Neuronal stem cell (in vitro differentiated cells): ENCODE data around the gene CYP2W1.

Source experiments
- DNase-seq: peaks from one replicate; pipeline ENCODE4 v3.0.0-alpha.2; 2013; ENCODE audit warnings: low spot score
- H2AFZ ChIP-seq: one replicate; pipeline ENCODE4 v1.6.1; 2013; ENCODE audit warnings: mild to moderate bottlenecking, low read length, inconsistent platforms
- H2AK5ac ChIP-seq: 2 replicates; pipeline ENCODE4 v1.6.1; 2013; ENCODE audit warnings: low read depth, mild to moderate bottlenecking, inconsistent platforms, low read length, moderate library complexity, mixed read lengths
- H2BK120ac ChIP-seq: 2 replicates; pipeline ENCODE4 v1.6.1; 2013; ENCODE audit warnings: low read depth, mild to moderate bottlenecking, inconsistent platforms, low read length, moderate library complexity, mixed read lengths
- H2BK12ac ChIP-seq: one replicate; pipeline ENCODE4 v1.6.1; 2013; ENCODE audit warnings: low read length, inconsistent platforms
- H2BK15ac ChIP-seq: 2 replicates; pipeline ENCODE4 v1.6.1; 2013; ENCODE audit warnings: mild to moderate bottlenecking, low read length, inconsistent platforms, mixed read lengths
- H2BK5ac ChIP-seq: one replicate; pipeline ENCODE4 v1.6.1; 2013; ENCODE audit warnings: inconsistent platforms, mild to moderate bottlenecking, low read length, moderate library complexity
- H3K14ac ChIP-seq: one replicate; pipeline ENCODE4 v1.6.1; 2013; ENCODE audit warnings: low read length, inconsistent platforms
- H3K18ac ChIP-seq: 2 replicates; pipeline ENCODE4 v1.6.1; 2013; ENCODE audit warnings: low read length, inconsistent platforms
- H3K23ac ChIP-seq: 2 replicates; pipeline ENCODE4 v1.6.1; 2013; ENCODE audit warnings: low read depth, mild to moderate bottlenecking, mixed read lengths, low read length, inconsistent platforms; ENCODE audit not compliant: poor library complexity
- H3K27ac ChIP-seq: replicated peaks from 3 replicates; pipeline ENCODE4 v1.5.1; 2013; ENCODE audit warnings: low read length, inconsistent platforms
- H3K27me3 ChIP-seq, 3 experiments: 2 replicates each; pipeline ENCODE4 v1.6.1; 2013; ENCODE audit warnings: low read length in 3 of 3, mild to moderate bottlenecking in 2 of 3, inconsistent platforms in 1 of 3, low read depth in 1 of 3, mixed read lengths in 1 of 3, moderate library complexity in 1 of 3; ENCODE audit not compliant: control insufficient read depth in 3 of 3, insufficient read depth in 3 of 3
- H3K36me3 ChIP-seq, 2 donors: replicated peaks in 1 of 2; 2 replicates each; pipeline ENCODE4 v1.6.1; 2013; ENCODE audit warnings: low read length in 2 of 2; ENCODE audit not compliant: control insufficient read depth in 2 of 2, insufficient read depth in 2 of 2
- H3K4ac ChIP-seq: 2 replicates; pipeline ENCODE4 v1.6.1; 2013; ENCODE audit warnings: inconsistent platforms, mild to moderate bottlenecking, low read length, moderate library complexity
- H3K4me1 ChIP-seq, 2 donors: 1 replicate in 1 of 2; 2 replicates in 1 of 2; pipeline ENCODE4 v1.6.1; 2013; ENCODE audit warnings: low read length in 2 of 2, low read depth in 1 of 2; ENCODE audit not compliant: control insufficient read depth in 2 of 2, insufficient read depth in 1 of 2
- H3K4me2 ChIP-seq: one replicate; pipeline ENCODE4 v1.6.1; 2013; ENCODE audit warnings: mild to moderate bottlenecking, low read length, inconsistent platforms; ENCODE audit not compliant: insufficient read depth, poor library complexity, severe bottlenecking
- H3K4me3 ChIP-seq, 2 donors: 2 replicates each; pipeline ENCODE4 v1.5.1; 2013; ENCODE audit warnings: low read length in 2 of 2, mild to moderate bottlenecking in 2 of 2, inconsistent platforms in 1 of 2, moderate library complexity in 1 of 2
- H3K79me1 ChIP-seq: one replicate; pipeline ENCODE4 v1.6.1; 2013; ENCODE audit warnings: low read depth, mild to moderate bottlenecking, inconsistent platforms, low read length, moderate library complexity
- H3K9ac ChIP-seq: one replicate; pipeline ENCODE4 v1.6.1; 2013; ENCODE audit warnings: mild to moderate bottlenecking, low read depth, low read length, inconsistent platforms; ENCODE audit not compliant: poor library complexity
- H3K9me3 ChIP-seq, 2 donors: replicated peaks in 1 of 2; 2 replicates each; pipeline versions ENCODE3 to v1.6.1; 2013; ENCODE audit warnings: low read length in 2 of 2, mild to moderate bottlenecking in 2 of 2, inconsistent platforms in 1 of 2, low read depth in 1 of 2, mixed read lengths in 1 of 2, moderate library complexity in 1 of 2; ENCODE audit not compliant: control insufficient read depth in 2 of 2, insufficient read depth in 1 of 2
- H4K8ac ChIP-seq: one replicate; pipeline ENCODE4 v1.6.1; 2013; ENCODE audit warnings: low read depth, mild to moderate bottlenecking, inconsistent platforms, low read length, moderate library complexity
- H4K91ac ChIP-seq: one replicate; pipeline ENCODE4 v1.6.1; 2013; ENCODE audit warnings: low read length, low read depth, mild to moderate bottlenecking, inconsistent platforms; ENCODE audit not compliant: poor library complexity
- WGBS, 2 donors: extraction: QIAGEN DNeasy Blood & Tissue Kit; methylation state at CpG; one replicate each; pipeline ENCODE4 v1.1.7; 2013; ENCODE audit warnings: missing lambda C conversion rate in 2 of 2, mixed read lengths in 1 of 2; ENCODE audit not compliant: insufficient read length in 2 of 2, insufficient replicate concordance in 1 of 2; ENCODE audit errors: extremely low coverage in 2 of 2; 5-methylcytosine and 5-hydroxymethylcytosine counted together

The CYP2W1 gene

DNA sequence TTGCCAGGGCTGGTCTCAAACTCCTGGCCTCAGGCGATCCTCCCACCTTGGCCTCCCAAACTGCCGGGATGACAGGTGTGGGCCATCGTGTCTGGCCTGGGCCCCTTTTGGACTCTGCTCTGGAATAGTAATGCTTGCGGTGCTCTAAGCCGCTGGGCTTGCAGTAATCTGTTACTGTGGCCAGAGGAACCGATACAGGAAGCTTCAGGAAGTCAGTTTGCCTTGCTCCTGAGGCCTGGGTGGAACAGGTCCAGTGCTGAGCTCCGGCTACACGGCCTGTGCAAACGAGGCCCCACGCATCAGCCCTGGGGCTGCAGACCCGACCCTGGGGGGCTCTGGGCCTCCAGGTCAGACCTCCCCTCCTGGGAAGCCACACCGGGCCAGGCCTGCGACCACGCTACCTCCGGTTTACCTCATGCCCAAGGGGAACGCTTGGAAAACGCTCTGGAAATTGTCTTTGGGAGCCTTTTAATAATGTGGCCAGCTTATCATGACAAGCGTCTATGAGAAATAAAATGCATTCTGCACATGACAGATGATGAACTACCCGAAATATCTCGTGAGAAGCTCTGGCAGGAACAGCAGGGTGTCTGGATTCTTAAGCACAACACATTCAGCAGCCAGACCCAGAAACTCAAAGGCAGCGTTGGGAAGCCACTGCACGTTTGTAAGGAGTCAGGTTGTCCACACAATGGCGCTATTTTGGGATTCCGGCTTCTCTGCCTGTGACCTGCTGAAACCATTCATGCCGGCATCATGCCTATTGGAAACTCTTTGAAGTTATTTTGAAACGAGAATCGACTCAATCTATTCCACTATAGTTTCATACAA is 18.4 kb upstream of the CYP2W1 start:
- Histone ChIP-seq H3K9ac (no peak overlapping the region), H3K14ac (no peak overlapping the region), H3K9me3 (no peaks in the 10 kb centered on the region), H2BK5ac (peak overlapping the region; percentile 79), H2AK5ac (peak overlapping the region; percentile 82), H3K18ac (peak overlapping the region; percentile 93), H3K27me3 (no peaks in the 10 kb centered on the region), H3K79me1 (peaks cover 9% of the 10 kb centered on the region), H3K27ac (peak overlapping the region; percentile 55), H2AFZ (no peak overlapping the region), H3K36me3 (peaks cover 15 to 35% of the 10 kb centered on the region in 2 donors), H2BK120ac (peak overlapping the region; percentile 47), H4K91ac (no peak overlapping the region), H3K4me1 (peaks cover 4 to 13% of the 10 kb centered on the region in 2 donors), H3K23ac (no peak overlapping the region), H2BK12ac (no peak overlapping the region), H2BK15ac (no peak overlapping the region), H4K8ac (no peak overlapping the region), H3K4me3 (no peak overlapping the region), H3K4me2 (no peak overlapping the region), H3K4ac (no peak overlapping the region)
- WGBS, 2 donors, result no CpG with 5 or more reads among the region's 27 CpGs
- no peak for DNase-seq

DNA sequence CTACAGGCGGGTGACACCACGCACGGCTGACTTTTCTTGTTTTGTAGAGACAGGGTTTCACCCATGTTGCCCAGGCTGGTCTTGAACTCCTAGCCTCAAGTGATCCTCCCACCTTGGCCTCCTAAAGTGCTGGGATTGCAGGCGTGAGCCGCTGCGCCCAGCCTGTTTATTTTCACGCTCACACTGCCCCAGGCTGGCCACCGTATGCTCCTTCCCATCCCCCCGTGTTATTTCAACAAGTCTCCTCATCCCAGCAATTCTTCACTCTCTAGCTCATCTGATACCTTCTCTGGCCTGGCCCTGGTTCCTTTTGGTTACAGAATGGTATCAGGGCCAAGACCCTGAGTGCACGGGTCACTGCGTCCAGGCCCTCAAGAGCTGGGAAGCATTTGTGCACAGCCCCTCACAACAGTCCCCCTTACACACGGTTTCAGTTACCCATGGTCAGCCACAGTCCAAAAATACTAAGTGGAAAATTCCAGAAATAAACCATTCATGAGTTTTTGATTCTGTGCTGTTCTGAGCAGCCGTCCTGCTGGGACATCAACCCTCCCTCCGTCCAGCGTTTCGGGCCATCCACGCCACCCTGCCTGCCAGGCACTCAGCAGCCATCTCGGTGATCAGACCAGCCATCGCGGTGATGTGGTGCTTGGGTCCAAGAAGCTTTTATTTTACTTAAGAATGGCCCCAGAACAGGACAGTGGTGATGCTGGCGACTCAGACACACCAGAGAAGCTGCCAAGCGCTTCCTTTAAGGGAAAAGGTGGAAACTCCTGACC is 16.5 kb upstream of the CYP2W1 start:
- Histone ChIP-seq H4K8ac (no peak overlapping the region), H2AK5ac (no peak overlapping the region), H2BK15ac (no peak overlapping the region), H2BK120ac (no peak overlapping the region), H2BK5ac (no peak overlapping the region), H3K4me3 (no peak overlapping the region), H2BK12ac (no peak overlapping the region), H2AFZ (no peak overlapping the region), H3K4ac (no peak overlapping the region), H3K9ac (no peak overlapping the region), H3K9me3 (no peaks in the 10 kb centered on the region), H4K91ac (no peak overlapping the region), H3K27me3 (no peaks in the 10 kb centered on the region), H3K14ac (no peak overlapping the region), H3K18ac (no peak overlapping the region), H3K36me3 (peaks cover 21 to 51% of the 10 kb centered on the region in 2 donors), H3K4me1 (peaks cover 4 to 13% of the 10 kb centered on the region in 2 donors), H3K4me2 (no peak overlapping the region), H3K23ac (no peak overlapping the region), H3K79me1 (peaks cover 13% of the 10 kb centered on the region), H3K27ac (no peak overlapping the region)
- WGBS, 2 donors, result no CpG with 5 or more reads among the region's 22 CpGs
- DNase-seq, result no peak

DNA sequence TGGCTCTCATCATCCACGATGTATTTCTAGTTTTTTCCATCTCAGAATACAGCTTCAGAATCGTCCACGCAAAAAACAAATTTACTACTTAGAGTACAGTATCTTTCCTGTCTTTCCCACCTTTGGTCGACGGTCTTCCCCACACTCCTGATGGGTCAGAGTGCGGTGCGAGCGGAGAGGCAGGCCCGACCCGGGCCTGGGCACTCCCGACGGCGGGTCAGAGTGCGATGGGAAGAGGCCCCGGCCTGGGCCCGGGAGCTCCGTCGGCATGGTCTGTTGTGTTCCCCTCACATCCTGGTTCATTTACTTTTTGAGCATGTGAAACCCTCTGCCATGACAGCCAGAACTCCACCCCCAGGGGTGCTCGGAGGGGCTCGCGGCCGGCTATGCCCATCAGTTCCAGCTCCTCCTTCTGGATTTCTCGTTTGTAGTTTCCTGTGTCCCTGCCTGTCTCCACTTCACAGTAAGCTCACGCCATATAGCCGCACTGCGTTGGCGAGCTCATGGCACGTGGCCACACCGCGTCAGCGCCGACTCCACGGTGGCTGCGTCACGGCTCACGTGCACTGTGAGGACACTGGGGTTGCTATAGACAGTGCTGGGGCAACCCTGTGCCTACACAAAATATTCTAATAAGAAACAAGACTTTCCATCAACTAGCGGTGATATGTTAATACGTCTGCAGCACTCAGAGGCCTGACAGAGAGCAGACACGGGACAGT is 15.5 kb upstream of the CYP2W1 start:
- WGBS, 2 donors, result no CpG with 5 or more reads among the region's 39 CpGs
- Histone ChIP-seq H3K18ac (no peak overlapping the region), H3K36me3 (peaks cover 26 to 60% of the 10 kb centered on the region in 2 donors), H3K23ac (no peak overlapping the region), H2BK5ac (no peak overlapping the region), H3K14ac (no peak overlapping the region), H2BK120ac (no peak overlapping the region), H3K9ac (no peak overlapping the region), H3K4me2 (no peak overlapping the region), H2BK12ac (no peak overlapping the region), H3K79me1 (peaks cover 11% of the 10 kb centered on the region), H4K8ac (no peak overlapping the region), H2AFZ (no peak overlapping the region), H2BK15ac (no peak overlapping the region), H3K4me1 (peaks cover 4 to 13% of the 10 kb centered on the region in 2 donors), H3K9me3 (no peaks in the 10 kb centered on the region), H3K27ac (no peak overlapping the region), H3K27me3 (no peaks in the 10 kb centered on the region), H2AK5ac (no peak overlapping the region), H3K4me3 (peak overlapping the region in 1 of 2 donors; percentile 40), H3K4ac (no peak overlapping the region), H4K91ac (no peak overlapping the region)
- DNase-seq, result no peak
